VCaP (cell line): ENCODE measurements around the gene AGPAT2.

Experiments used
- H3K27ac ChIP-seq: fragments of 450-650 bp; 2 replicates; pipeline ENCODE4 v1.5.1; 2017
- TF ChIP-seq, protein P1 (sequence below): fragments of 450-650 bp; conservative IDR thresholded peaks from 2 replicates; pipeline ENCODE4 v1.5.1; 2017; ENCODE audit warnings: mild to moderate bottlenecking, moderate library complexity

Gene AGPAT2

DNA sequence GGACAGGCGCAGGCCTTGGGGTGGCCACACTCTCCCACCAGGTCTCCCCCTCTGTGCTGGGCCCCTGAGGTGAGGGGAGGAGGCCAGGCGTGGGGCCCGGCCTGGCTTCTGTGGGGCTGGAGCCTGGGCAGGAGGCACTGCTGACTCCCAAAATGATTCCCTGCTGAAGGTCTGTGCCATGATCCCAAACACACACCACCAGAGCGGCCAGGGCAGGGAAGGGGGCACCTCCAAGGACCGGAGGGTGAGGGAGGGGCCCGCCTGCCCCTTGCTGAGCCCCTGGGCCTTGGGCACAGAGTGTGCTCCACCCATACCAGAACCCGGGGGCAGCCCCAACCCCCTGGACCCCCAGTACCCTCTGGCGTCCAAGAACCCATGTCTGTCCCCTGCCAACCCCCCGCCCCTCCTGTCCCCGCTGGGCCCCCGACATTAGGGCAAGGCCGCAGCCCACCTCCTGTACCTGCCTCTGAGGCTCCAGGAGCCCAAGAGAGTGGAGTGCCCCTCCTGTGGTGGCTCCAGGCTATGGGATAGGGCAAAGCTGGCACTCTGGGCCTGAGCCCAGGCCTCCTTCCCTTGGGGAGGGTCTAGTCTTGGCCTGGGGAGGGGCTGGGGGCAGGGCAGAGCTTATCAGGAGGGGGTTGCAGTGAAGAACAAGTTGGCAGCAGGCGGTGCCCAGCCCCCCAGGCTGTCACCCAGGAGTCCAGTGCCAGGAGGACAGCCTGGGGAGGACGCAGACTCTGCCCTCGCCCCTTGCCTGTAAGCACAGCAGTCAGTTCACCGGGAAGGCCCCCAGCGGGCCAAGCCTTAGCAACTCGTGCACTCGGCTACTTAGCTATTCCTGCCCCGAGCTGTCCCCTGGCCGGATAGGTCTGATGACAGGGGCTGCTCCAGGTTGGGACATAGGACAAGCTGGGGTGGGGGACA is 27.1 kb downstream of the AGPAT2 start:
- TF ChIP-seq, protein P1, sequence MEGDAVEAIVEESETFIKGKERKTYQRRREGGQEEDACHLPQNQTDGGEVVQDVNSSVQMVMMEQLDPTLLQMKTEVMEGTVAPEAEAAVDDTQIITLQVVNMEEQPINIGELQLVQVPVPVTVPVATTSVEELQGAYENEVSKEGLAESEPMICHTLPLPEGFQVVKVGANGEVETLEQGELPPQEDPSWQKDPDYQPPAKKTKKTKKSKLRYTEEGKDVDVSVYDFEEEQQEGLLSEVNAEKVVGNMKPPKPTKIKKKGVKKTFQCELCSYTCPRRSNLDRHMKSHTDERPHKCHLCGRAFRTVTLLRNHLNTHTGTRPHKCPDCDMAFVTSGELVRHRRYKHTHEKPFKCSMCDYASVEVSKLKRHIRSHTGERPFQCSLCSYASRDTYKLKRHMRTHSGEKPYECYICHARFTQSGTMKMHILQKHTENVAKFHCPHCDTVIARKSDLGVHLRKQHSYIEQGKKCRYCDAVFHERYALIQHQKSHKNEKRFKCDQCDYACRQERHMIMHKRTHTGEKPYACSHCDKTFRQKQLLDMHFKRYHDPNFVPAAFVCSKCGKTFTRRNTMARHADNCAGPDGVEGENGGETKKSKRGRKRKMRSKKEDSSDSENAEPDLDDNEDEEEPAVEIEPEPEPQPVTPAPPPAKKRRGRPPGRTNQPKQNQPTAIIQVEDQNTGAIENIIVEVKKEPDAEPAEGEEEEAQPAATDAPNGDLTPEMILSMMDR: no peak
- no peak overlapping the region for H3K27ac ChIP-seq

GRCh38 chr9:136658849-136659535 is 28.3 kb downstream of the AGPAT2 start:
- H3K27ac ChIP-seq: no peak overlapping the region
- TF ChIP-seq, protein P1: no peak

GRCh38 chr9:136657974-136658848 is 29.0 kb downstream of the AGPAT2 start:
- TF ChIP-seq, protein P1: no peak
- no peak overlapping the region for H3K27ac ChIP-seq

DNA sequence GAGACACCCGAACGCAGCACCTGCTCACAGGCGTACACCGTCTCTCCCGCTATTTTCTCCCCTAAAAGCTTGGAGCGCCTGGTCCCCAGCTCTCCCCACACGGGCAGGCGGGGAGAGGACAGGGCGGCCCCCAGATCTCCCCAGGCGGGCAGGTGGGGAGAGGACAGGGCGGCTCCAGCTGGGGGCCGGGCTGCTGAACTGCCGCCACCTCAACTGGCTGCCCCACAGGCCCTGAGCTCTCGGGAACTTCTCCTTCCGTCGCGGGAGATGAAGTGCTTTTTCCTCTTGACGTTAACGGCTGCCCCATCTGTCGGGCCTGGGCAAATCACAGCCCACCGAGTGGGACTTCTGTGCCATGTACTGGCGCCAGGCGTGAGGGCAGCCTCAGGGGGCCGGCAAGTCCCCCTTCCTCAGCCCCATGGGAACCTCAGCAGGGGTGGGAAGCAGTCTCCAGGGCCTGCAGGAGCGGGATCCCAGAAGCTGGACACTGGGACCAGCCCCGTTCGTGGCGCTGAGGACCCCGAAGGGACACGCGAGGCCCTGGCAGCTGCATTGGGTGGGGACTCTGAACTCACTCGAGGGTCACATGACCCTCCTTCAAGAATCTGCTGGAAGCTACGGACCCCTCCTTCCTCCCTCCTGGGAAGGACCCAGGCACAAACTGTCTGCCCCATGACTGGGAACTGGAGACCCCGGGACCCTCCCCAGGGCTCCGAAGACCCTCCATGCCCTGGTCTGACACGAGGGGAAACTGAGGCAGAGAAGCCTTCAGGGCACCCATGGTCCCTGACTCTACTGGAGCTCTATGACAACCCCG is 30.3 kb downstream of the AGPAT2 start:
- H3K27ac ChIP-seq: no peak overlapping the region
- TF ChIP-seq, protein P1: no peak

- TF ChIP-seq, protein P1: no peak
These were observed 31.0 kb downstream of the AGPAT2 start for GRCh38 chr9:136656183-136656738.

GRCh38 chr9:136655536-136656182 is 31.6 kb downstream of the AGPAT2 start:
- H3K27ac ChIP-seq: no peak overlapping the region; the same call in 1 of the 2 replicates
- TF ChIP-seq, protein P1: no peak

More at GRCh38 chr9:136656183-136656738, 31.0 kb downstream of the AGPAT2 start:
- no peak overlapping the region; the same call in 1 of the 2 replicates for H3K27ac ChIP-seq
